A549 (cell line): ENCODE results near the gene PCNT. TPM values are rescaled to one million over a fixed set of nuclear protein-coding genes. Genes with fewer than 3 reads are reported as not detected.

ENCODE experiments used
- ATAC-seq, 2 experiments: fragments of 200-7000 bp in 1 of 2; fragments of >200 bp in 1 of 2; cut with Nextera tagmentation in 1 of 2; cut with Tn5 transposase in 1 of 2; 3 replicates each; pipeline versions ENCODE4 v1.8.0 to v1.9.1; 2018 to 2020; ENCODE audit warnings: mild to moderate bottlenecking in 1 of 2, moderate library complexity in 1 of 2
- CTCF ChIA-PET: fragments of 300-600 bp; sonication (Branson Sonifier 250); formaldehyde crosslinking; extraction: SDS; loops from one replicate; lab custom pipeline; 2021; ENCODE audit warnings: antibody characterized with exemption, inconsistent platforms; lab: Yijun Ruan, JAX
- POLR2A ChIA-PET: fragments of 350-600 bp; formaldehyde crosslinking; extraction: SDS; loops from one replicate; lab custom pipeline; 2021; ENCODE audit warnings: antibody characterized with exemption, inconsistent platforms; lab: Yijun Ruan, JAX
- DNase-seq, 2 experiments: peaks; one replicate each; pipeline versions ENCODE4 v3.0.0 to v3.0.0-alpha.2; 2011 to 2016; ENCODE audit warnings: low read depth in 1 of 2, low spot score in 1 of 2
- FAIRE-seq: peaks from 2 replicates; lab custom pipeline; 2011; peaks lifted over from hg19 to GRCh38; lab: Jason Lieb, UNC
- H3K27ac ChIP-seq, 2 experiments: fragments of >200 bp; sonication (Bioruptor Twin); formaldehyde crosslinking; 3 replicates each; pipeline ENCODE4 v1.5.1; 2016 to 2017
- H3K4me1 ChIP-seq: fragments of >200 bp; sonication (Bioruptor Twin); formaldehyde crosslinking; 3 replicates; pipeline ENCODE4 v1.6.1; 2016
- H3K4me2 ChIP-seq: fragments of >200 bp; sonication (Bioruptor Twin); formaldehyde crosslinking; 3 replicates; pipeline ENCODE4 v1.6.1; 2016
- H3K4me3 ChIP-seq: fragments of >200 bp; sonication (Bioruptor Twin); formaldehyde crosslinking; 3 replicates; pipeline ENCODE4 v1.5.1; 2016
- H3K9me3 ChIP-seq: fragments of >200 bp; sonication (Bioruptor Twin); formaldehyde crosslinking; 3 replicates; pipeline ENCODE4 v1.6.1; 2016
- BCL3 ChIP-seq: fragments of >200 bp; sonication (Bioruptor Twin); formaldehyde crosslinking; IDR thresholded peaks from 3 replicates; pipeline ENCODE4 v1.6.1; 2016
- BHLHE40 ChIP-seq: IDR thresholded peaks from 2 replicates; pipeline ENCODE4 v1.6.1; 2012; ENCODE audit warnings: low read depth, low read length, inconsistent platforms
- CBX2 ChIP-seq: fragments of 200-600 bp; sonication (generic); IDR thresholded peaks from 2 replicates; pipeline ENCODE4 v1.6.1; 2016; ENCODE audit warnings: low read depth, mild to moderate bottlenecking, borderline replicate concordance
- E2F6 ChIP-seq: IDR thresholded peaks from 2 replicates; pipeline ENCODE4 v1.6.1; 2012; ENCODE audit warnings: low read depth, borderline replicate concordance
- EHF ChIP-seq: fragments of 250-450 bp; sonication (Bioruptor Pico); IDR thresholded peaks from 2 replicates; pipeline ENCODE4 v1.5.0; 2020; ENCODE audit warnings: mild to moderate bottlenecking
- EHMT2 ChIP-seq: fragments of 200-600 bp; sonication (generic); IDR thresholded peaks from 2 replicates; pipeline ENCODE4 v1.6.1; 2016; ENCODE audit warnings: antibody characterized with exemption, low read depth, mild to moderate bottlenecking, moderate library complexity
- EP300 ChIP-seq, 2 experiments: fragments of >200 bp; sonication (Bioruptor Twin); formaldehyde crosslinking; IDR thresholded peaks; 2 replicates in 1 of 2; 3 replicates in 1 of 2; pipeline ENCODE4 v1.6.1; 2016 to 2017
- ESRRA ChIP-seq: fragments of 150-350 bp; IDR thresholded peaks from 2 replicates; pipeline ENCODE4 v1.6.1; 2014; ENCODE audit warnings: mild to moderate bottlenecking, low read length, borderline replicate concordance
- FOSL2 ChIP-seq, 2 experiments: fragments of 450-650 bp in 1 of 2; fragments of >200 bp in 1 of 2; sonication (Bioruptor Twin) in 1 of 2; formaldehyde crosslinking; IDR thresholded peaks; 2 replicates each; pipeline versions ENCODE4 v1.5.0 to v1.6.1; 2016 to 2020; ENCODE audit warnings: mild to moderate bottlenecking in 1 of 2, moderate library complexity in 1 of 2
- FOXS1 ChIP-seq: fragments of 250-450 bp; sonication (Bioruptor Pico); IDR thresholded peaks from 2 replicates; pipeline ENCODE4 v1.5.0; 2020; ENCODE audit warnings: mild to moderate bottlenecking, moderate library complexity
- GATA3 ChIP-seq: IDR thresholded peaks from 2 replicates; pipeline ENCODE4 v1.6.1; 2012; ENCODE audit warnings: borderline replicate concordance
- HDAC2 ChIP-seq: fragments of 200-600 bp; sonication (generic); IDR thresholded peaks from 2 replicates; pipeline ENCODE4 v1.6.1; 2016
- HEYL ChIP-seq: fragments of 250-450 bp; sonication (Bioruptor Pico); IDR thresholded peaks from 2 replicates; pipeline ENCODE4 v1.8.0; 2021; ENCODE audit warnings: mild to moderate bottlenecking, moderate library complexity
- HOXA7 ChIP-seq: fragments of 250-450 bp; sonication (Bioruptor Pico); IDR thresholded peaks from 2 replicates; pipeline ENCODE4 v1.5.0; 2020; ENCODE audit warnings: mild to moderate bottlenecking, moderate library complexity
- HOXB5 ChIP-seq: fragments of 250-450 bp; sonication (Bioruptor Pico); IDR thresholded peaks from 2 replicates; pipeline ENCODE4 v1.5.0; 2020; ENCODE audit warnings: mild to moderate bottlenecking, moderate library complexity
- JUN ChIP-seq, 2 experiments: fragments of >200 bp; sonication (Bioruptor Twin); formaldehyde crosslinking; IDR thresholded peaks; 2 replicates in 1 of 2; 3 replicates in 1 of 2; pipeline ENCODE4 v1.6.1; 2016 to 2017
- JUNB ChIP-seq: fragments of >200 bp; sonication (Bioruptor Twin); formaldehyde crosslinking; IDR thresholded peaks from 2 replicates; pipeline ENCODE4 v1.6.1; 2016
- KDM1A ChIP-seq: fragments of 200-600 bp; sonication (generic); IDR thresholded peaks from 2 replicates; pipeline ENCODE4 v1.6.1; 2016; ENCODE audit warnings: low read depth, mild to moderate bottlenecking
- KDM5A ChIP-seq: fragments of 200-600 bp; sonication (generic); IDR thresholded peaks from 2 replicates; pipeline ENCODE4 v1.6.1; 2016; ENCODE audit warnings: antibody characterized with exemption, mild to moderate bottlenecking
- MAFK ChIP-seq: fragments of 450-650 bp; IDR thresholded peaks from 2 replicates; pipeline ENCODE4 v1.6.1; 2014; ENCODE audit not compliant: partially characterized antibody
- MYC ChIP-seq: IDR thresholded peaks from 2 replicates; pipeline ENCODE4 v1.6.1; 2012; ENCODE audit warnings: mild to moderate bottlenecking, inconsistent platforms, low read length, improper control_type of control experiment, borderline replicate concordance
- NFE2L2 ChIP-seq: fragments of 150-350 bp; conservative IDR thresholded peaks from 2 replicates; pipeline ENCODE4 v1.6.1; 2014; ENCODE audit warnings: low read length
- NPAS2 ChIP-seq: fragments of 250-450 bp; sonication (Bioruptor Pico); IDR thresholded peaks from 2 replicates; pipeline ENCODE4 v1.8.0; 2022; ENCODE audit warnings: mild to moderate bottlenecking, moderate library complexity, borderline replicate concordance
- NR3C1 ChIP-seq: fragments of >200 bp; sonication (Bioruptor Twin); formaldehyde crosslinking; IDR thresholded peaks from 3 replicates; pipeline ENCODE4 v1.6.1; 2017
- POLR2A ChIP-seq: IDR thresholded peaks from 2 replicates; pipeline ENCODE4 v1.6.1; 2012; ENCODE audit warnings: mild to moderate bottlenecking, low read length
- RAD21 ChIP-seq, 2 experiments: fragments of >200 bp in 1 of 2; sonication (Bioruptor Twin) in 1 of 2; formaldehyde crosslinking in 1 of 2; IDR thresholded peaks in 1 of 2; conservative IDR thresholded peaks in 1 of 2; 2 replicates in 1 of 2; 3 replicates in 1 of 2; pipeline ENCODE4 v1.6.1; 2012 to 2018; ENCODE audit warnings: inconsistent platforms in 1 of 2
- REST ChIP-seq: fragments of 200-600 bp; sonication (generic); IDR thresholded peaks from 2 replicates; pipeline ENCODE4 v1.6.1; 2016; ENCODE audit warnings: antibody characterized with exemption, mild to moderate bottlenecking, moderate library complexity
- RNF2 ChIP-seq: fragments of 200-600 bp; sonication (generic); IDR thresholded peaks from 2 replicates; pipeline ENCODE4 v1.6.1; 2016; ENCODE audit warnings: low read depth, mild to moderate bottlenecking, antibody characterized with exemption, moderate library complexity, borderline replicate concordance
- SREBF2 ChIP-seq: fragments of 450-650 bp; IDR thresholded peaks from 2 replicates; pipeline ENCODE4 v1.6.1; 2014; ENCODE audit warnings: mild to moderate bottlenecking, moderate library complexity
- TP53 ChIP-seq: fragments of 250-450 bp; sonication (Bioruptor Pico); IDR thresholded peaks from 2 replicates; pipeline ENCODE4 v1.5.0; 2021; ENCODE audit warnings: mild to moderate bottlenecking, moderate library complexity
- ZNF302 ChIP-seq: fragments of 250-450 bp; sonication (Bioruptor Pico); IDR thresholded peaks from 2 replicates; pipeline ENCODE4 v1.9.0; 2021; ENCODE audit warnings: inconsistent platforms, mild to moderate bottlenecking, moderate library complexity
- ZSCAN20 ChIP-seq: fragments of 250-450 bp; sonication (Bioruptor Pico); IDR thresholded peaks from 2 replicates; pipeline ENCODE4 v1.8.0; 2022; ENCODE audit warnings: mild to moderate bottlenecking, moderate library complexity
- WGBS: methylation state at CpG from one replicate; pipeline ENCODE4 v1.1.6; 2017; ENCODE audit errors: missing lambda C conversion rate; 5-methylcytosine and 5-hydroxymethylcytosine counted together
- polyA plus RNA-seq, 4 experiments: library from polyadenylated mRNA; depleted of rRNA in 3 of 4; stranded (reverse); fragments of >200 nt; fragmentation: RNase III in 1 of 4; extraction: RNeasy Plus Mini Kit Qiagen cat#74134 plus additional on column Dnase treatment in 1 of 4; gene quantifications; 2 replicates in 3 of 4; 3 replicates in 1 of 4; pipeline ENCODE4 v1.2.3, GENCODE V29; 2011 to 2017
- TF ChIP-seq, protein P1 (sequence below): fragments of 250-450 bp; sonication (Bioruptor Pico); IDR thresholded peaks from 2 replicates; pipeline ENCODE4 v1.5.0; 2021; ENCODE audit warnings: mild to moderate bottlenecking, moderate library complexity, borderline replicate concordance
- TF ChIP-seq, protein P2 (sequence below): fragments of >200 bp; sonication (Bioruptor Twin); formaldehyde crosslinking; IDR thresholded peaks from 2 replicates; pipeline ENCODE4 v1.6.1; 2016

The PCNT gene
- polyA plus RNA-seq, 2 of the 4 experiments (the other 2 are of a cell fraction): 11.1 to 14.6 TPM

- peak within 1 kb of the TSS; percentile 99 for H3K27ac ChIP-seq
- DNase-seq (peak; percentile 81 to 92), FAIRE-seq (no peak), ATAC-seq (peak; percentile 98)
- H3K9me3 ChIP-seq: no peaks in the 10 kb centered on the region
- H3K4me3 ChIP-seq: peak within 1 kb of the TSS; percentile 98
- CTCF ChIA-PET: interaction anchor here (1.5 kb wide), 1 partner anchor 18 kb away, joined by 5 read pairs; no protein-coding TSS in a partner anchor
- H3K4me1 ChIP-seq: peaks cover 25% of the 10 kb centered on the region
- WGBS: under 1% methylated on average over 9 of the region's 105 CpGs
- POLR2A ChIA-PET: no interaction called here
- H3K4me2 ChIP-seq: peak within 1 kb of the TSS; percentile 87
- TF ChIP-seq MYC: peak; percentile 71
- TF ChIP-seq RAD21 (conservative IDR thresholded peaks at IDR 0.05 in 1 of 2, IDR thresholded peaks at IDR 0.05 in 1 of 2): no peak
- no peak for TF ChIP-seq NFE2L2
- TF ChIP-seq SREBF2: no peak
- no peak for TF ChIP-seq JUNB
- TF ChIP-seq FOXS1 (CRISPR knock-in tag): no peak
- no peak for TF ChIP-seq ZNF302 (CRISPR knock-in tag)
- TF ChIP-seq ESRRA: no peak
- no peak for TF ChIP-seq EHMT2
- TF ChIP-seq KDM5A: peak; percentile 72; the same call in 1 of the 2 replicates
- TF ChIP-seq, protein P1, sequence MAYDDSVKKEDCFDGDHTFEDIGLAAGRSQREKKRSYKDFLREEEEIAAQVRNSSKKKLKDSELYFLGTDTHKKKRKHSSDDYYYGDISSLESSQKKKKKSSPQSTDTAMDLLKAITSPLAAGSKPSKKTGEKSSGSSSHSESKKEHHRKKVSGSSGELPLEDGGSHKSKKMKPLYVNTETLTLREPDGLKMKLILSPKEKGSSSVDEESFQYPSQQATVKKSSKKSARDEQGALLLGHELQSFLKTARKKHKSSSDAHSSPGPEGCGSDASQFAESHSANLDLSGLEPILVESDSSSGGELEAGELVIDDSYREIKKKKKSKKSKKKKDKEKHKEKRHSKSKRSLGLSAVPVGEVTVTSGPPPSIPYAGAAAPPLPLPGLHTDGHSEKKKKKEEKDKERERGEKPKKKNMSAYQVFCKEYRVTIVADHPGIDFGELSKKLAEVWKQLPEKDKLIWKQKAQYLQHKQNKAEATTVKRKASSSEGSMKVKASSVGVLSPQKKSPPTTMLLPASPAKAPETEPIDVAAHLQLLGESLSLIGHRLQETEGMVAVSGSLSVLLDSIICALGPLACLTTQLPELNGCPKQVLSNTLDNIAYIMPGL (CRISPR knock-in tag): no peak
- no peak for TF ChIP-seq BHLHE40
- TF ChIP-seq HOXB5 (CRISPR knock-in tag): no peak
- TF ChIP-seq, protein P2, sequence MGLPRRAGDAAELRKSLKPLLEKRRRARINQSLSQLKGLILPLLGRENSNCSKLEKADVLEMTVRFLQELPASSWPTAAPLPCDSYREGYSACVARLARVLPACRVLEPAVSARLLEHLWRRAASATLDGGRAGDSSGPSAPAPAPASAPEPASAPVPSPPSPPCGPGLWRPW: no peak
- no peak for TF ChIP-seq HEYL (CRISPR knock-in tag)
- TF ChIP-seq HOXA7 (CRISPR knock-in tag): no peak
- TF ChIP-seq RNF2: no peak
- peak; percentile 73 to 86; a peak in 4 of 5 replicates for TF ChIP-seq JUN (IDR thresholded peaks at IDR 0.05)
- TF ChIP-seq HDAC2: no peak
- peak; percentile 73 for TF ChIP-seq POLR2A
- TF ChIP-seq NPAS2 (CRISPR knock-in tag): no peak
- no peak for TF ChIP-seq KDM1A
- no peak for TF ChIP-seq CBX2
- no peak for TF ChIP-seq ZSCAN20 (CRISPR knock-in tag)
- TF ChIP-seq REST: peak; percentile 57
- peak; percentile 14; the same call in 1 of the 2 replicates for TF ChIP-seq GATA3
- no peak for TF ChIP-seq FOSL2 (IDR thresholded peaks at IDR 0.05)
- TF ChIP-seq FOSL2 (CRISPR knock-in tag; IDR thresholded peaks at IDR 0.05): no peak
- TF ChIP-seq E2F6: 0 out of 2 replicates have a peak, but pooled peaks have one; percentile 48
- no peak for TF ChIP-seq EP300 (IDR thresholded peaks at IDR 0.05)
- no peak for TF ChIP-seq TP53
- no peak for TF ChIP-seq EHF
- TF ChIP-seq NR3C1: no peak
- peak; percentile 79; the same call in 2 of the 3 replicates for TF ChIP-seq BCL3
- TF ChIP-seq MAFK: no peak
These were observed 38.0 kb upstream of the PCNT start, which contains the start of gene YBEY for GRCh38 chr21:46285761-46286647. Gene YBEY (plus strand): TSS chr21:46286342. CDS start chr21:46286914, 572 bp downstream.
